ENCODE results near the gene LSG1.

Gene LSG1

DNA sequence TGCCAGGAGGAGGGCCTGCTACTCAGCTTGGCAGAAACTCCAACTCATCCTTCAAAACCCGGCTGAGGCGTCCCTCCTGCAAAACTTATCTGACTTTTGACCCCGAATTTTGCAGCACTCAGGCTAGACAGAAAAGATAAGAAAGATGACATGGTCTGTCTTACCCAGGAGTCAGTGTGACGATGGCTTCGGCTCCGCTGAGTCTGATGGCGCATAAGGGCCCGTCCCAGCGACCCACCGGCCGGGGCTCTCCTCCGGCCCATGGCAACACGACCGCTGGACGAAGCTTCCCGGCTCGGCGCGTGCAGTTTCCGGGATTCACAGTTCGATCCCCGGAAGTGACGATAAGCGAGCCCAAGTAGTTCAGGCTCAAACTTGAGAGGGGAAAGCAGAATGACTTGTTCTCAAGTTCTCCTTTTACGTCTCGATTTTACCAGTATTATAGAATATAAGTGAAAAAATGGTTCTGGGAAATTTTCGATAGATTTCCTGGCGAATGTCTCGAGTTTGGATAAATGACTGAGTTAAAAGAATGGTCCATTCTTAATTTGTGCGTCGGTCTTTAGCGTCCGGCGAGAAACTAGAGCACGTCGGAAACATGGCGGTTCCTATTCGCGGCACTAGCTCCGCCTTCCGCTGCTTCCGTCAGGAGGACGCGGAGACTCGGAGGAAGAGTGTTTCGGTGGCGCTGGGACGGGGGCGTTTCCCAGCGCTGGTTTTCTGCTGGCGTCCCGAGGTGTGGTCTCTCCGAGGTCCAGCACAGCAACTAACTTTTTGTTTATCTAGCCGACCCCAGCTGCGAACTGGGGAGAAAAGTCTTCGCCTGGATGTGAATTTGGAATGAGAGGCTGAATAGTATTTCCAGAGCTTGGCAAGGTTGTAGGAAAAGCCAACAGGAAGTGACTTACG is at the start of gene LSG1:
LSG1 (minus strand) TSS at position 292 of the 909 bp plus-strand sequence; CDS start at position 263, 29 bp downstream.
- peak; percentile 98 for DNase-seq

DNA sequence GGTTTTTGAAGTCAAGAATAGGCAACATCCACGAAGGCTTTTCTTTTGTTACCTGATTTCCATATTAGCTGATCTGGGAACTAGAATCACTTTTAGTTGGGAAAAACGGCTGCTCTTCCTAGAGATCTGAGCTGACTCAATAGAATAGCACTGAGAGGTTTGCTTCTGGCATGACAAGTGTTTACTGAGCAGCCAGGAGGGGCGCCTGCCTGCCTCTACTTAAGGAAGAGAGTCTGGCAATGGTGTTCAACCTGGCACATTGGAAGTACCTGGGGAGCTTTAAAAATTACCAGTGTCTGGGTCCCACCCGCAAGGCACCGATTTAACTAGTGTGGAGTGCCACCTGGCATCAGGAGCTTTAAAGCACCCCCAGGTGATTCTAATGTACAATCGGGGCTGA is 48.1 kb upstream of the LSG1 start:
- no peak for DNase-seq

DNA sequence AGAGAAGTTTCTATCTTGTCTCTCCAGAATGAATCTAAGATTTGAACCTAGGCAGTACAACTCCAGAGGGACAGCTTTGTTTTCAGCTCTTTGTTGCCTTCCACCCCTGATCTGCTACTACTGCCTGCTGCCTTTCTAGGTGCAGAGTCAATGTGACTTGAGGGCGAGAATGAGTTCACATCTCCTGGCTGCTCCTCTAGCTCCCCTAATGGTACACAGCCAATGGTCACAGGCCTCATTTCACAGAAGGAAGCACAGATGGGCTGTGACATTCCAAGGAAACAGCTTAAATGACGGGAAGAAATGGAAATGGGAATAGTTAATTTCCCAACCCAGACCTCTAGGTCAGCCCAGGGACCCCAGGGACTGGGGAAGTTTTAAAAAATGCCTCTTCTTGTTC is 46.1 kb upstream of the LSG1 start:
- DNase-seq: no peak

DNA sequence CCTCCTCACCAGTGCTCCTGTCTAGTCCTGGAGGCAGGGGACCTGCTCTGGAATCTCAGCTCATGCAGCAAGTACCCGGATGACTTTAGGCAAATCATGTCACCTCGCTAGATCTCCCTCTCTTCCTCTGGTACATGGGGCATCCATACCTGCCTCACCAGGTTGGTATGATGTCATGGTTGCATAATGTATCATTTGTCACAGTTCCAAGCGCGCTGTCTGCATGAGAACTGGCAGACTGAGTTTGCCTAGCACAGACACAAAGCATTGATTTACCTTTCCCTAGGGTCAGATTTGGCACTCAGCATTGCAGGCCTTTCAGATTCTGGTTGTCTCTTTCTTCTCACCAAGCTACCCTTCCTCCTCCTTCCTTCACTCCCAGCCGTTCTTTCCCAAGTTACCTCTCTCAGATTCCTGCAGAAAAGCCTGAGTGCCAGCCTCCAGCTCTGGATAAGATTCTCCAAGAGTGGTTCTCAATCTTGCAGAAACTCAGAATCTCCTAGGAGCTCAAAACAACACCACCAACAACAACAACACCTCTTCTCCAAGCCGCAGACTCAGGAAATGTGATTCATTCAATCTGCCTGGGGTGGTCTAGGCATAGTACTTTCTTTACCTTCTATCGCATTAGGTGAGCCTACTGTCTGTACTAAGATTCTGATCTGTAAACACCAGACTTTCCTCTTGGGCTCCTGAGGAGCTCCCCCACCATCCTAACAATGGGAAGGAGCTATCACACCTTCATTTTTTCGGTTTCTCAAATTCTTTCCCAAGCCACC is 43.2 kb upstream of the LSG1 start:
- DNase-seq: no peak

DNA sequence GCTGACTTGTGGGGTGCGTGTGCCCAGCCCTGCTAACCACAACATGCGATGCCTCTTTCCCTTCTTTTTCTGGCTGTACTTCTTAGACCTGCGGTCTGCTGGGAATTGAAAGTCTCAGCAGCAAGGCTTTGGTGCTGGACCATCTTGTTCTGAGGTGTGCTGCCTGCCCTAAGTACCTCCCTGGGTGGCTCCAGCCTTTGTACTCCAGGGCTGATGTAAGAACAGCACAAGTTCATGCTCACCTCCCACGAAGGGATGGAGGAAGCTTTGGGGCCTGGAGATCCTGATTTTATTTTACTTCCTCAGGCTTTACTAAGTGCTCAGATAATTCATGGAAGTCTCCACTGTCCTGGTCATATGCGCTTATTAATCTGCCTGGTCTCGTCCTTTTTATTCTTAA is 42.6 kb upstream of the LSG1 start:
- DNase-seq: no peak

- no peak for DNase-seq
Measured at GRCh38 chr3:194714137-194714455, 42.1 kb upstream of the LSG1 start.

GRCh38 chr3:194713299-194714136 is 41.5 kb upstream of the LSG1 start:
- no peak for DNase-seq

GRCh38 chr3:194711913-194712312 is 39.9 kb upstream of the LSG1 start:
- no peak for DNase-seq

GRCh38 chr3:194711286-194711685 is 39.3 kb upstream of the LSG1 start:
- no peak for DNase-seq

DNA sequence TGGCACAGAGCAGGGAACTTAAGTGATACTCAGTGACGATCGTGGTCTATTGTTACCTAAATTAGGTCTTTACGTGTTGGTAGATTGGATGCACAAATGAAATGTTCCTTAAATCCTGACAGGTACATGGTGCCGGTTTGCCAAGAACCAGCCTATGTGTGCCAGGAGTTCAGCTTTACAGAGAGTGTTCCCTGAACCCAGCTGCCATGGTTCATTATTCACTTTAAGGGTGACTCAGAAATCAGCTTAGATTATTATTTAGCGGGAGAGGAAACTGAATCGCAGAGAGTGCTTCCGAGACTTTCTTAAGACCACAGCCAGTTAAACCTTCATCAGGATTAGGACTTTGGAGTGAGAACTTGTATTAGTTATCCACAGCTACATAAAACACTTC is 35.2 kb upstream of the LSG1 start:
- DNase-seq: no peak

DNA sequence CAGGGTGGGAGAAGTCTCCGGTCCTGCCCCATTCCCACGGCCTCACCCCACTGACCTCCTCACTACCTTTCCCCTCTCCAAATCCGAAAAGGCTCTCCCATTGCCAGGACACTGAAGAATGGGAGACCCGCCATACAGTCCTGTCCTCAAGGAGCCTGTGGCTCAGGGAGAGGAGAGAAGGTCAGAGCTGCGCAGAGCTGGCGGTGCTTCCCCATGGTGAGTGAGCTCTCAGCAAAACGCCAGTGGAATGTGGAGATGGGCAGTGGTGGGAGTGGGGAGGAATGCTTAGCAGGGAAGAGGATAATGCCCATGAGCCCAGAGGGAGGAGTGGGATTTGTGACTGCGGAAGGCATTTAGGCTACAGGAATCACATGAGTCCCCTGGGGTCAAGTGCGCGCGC is 33.8 kb upstream of the LSG1 start:
- DNase-seq: no peak

DNA sequence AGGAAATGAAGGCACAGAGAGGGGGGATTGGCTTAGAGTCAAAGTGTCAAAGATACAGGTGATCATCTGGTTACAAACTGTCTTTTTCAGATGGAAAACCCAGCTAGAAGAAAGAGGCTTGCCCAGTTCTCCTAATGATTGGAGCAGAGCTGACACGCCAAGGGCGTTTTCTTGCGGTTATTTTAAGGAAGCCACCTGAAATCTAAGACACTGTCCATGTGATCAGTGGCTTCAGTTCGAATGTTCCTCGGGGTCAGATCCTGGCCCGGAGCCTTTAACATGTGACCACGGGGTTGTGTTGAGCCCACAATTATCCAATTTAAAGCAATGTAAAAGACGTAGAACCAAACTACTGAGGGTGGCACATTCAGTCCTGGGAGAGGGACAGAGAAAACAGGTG is 33.2 kb upstream of the LSG1 start:
- DNase-seq: no peak

DNA sequence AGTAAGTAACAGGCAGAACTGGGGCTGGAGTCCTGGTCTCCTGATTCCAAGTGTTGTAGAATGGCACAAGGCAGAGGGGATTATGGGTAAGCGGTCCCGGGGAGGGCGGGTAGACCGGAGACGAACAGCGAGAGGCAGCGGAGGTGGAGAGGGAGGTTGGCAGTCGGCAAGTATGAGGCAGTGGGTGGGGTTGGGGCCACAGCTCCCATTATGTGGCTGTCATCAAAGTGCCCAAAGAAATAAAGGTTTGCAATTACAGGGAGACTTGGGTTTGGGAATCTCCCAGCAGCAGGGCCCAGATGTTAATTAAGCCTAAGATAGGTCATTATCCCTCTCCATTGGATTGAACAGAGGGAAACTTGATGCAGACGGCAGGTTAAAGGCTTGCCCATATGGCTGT is 30.6 kb upstream of the LSG1 start:
- no peak for DNase-seq

DNA sequence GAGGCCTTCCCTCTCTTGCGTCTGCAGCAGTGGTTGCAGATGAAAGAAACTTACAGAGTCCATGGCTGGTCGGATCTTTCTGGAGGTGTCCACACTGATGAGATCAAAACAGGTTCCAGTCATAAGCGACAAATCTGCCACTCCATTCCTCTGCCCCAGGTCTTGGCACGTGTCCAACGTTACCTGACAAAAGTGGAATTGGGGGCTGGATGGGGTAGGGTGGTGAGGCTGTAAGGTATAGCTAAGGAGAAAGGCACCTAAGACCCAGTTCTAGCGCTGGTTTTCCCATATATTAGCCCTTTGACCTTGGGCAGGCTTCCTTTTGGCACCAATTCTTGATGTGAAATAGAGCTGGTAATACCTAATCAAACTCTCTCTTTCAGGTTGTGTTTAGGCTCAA is 24.7 kb upstream of the LSG1 start:
- no peak for DNase-seq

- DNase-seq: no peak
Measured at GRCh38 chr3:194691481-194692283, 19.7 kb upstream of the LSG1 start.

DNA sequence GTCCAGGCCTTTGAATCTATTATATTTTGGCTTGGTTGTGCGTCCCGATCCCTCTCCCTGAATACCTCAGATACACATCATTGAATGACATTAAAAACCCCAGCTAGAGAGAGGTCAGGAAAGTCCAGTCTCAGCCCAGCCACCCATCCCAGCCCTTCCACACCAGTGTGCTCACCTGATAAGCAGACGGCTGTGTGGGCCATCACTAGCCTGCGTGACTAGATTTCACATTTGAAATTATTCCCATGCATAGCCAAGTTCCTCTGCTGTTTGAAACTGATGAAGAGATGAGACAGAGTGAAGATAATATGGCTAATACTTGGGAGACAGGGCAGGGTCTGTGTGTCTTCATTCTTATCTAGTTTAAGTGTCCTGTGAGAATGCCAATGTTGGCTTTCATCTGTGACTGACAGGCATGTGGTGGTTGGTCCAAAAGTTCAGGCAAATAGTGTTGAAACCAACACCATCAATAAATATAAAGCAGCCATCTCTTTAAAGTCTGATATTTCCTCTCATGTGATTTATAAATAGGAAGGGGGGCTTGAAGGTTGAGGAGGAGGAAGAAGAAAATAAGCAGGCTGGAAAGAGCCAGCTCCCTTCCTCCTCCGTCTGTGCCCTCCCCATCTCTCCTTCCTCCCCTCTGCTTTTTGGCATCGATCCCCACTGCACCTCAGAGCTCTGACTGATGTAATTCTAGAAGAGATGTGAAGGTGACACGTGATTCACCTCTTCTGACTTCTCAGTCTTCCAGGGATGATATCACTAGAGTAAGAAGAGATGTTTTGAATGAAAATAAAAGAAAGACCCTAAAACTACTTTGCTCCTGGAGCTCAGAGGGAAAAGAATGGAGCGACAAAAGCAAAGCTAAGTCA is 18.7 kb upstream of the LSG1 start:
- no peak for DNase-seq

GRCh38 chr3:194689493-194689944 is 17.5 kb upstream of the LSG1 start:
- no peak for DNase-seq

GRCh38 chr3:194688946-194689345 is 17.0 kb upstream of the LSG1 start:
- no peak for DNase-seq

DNA sequence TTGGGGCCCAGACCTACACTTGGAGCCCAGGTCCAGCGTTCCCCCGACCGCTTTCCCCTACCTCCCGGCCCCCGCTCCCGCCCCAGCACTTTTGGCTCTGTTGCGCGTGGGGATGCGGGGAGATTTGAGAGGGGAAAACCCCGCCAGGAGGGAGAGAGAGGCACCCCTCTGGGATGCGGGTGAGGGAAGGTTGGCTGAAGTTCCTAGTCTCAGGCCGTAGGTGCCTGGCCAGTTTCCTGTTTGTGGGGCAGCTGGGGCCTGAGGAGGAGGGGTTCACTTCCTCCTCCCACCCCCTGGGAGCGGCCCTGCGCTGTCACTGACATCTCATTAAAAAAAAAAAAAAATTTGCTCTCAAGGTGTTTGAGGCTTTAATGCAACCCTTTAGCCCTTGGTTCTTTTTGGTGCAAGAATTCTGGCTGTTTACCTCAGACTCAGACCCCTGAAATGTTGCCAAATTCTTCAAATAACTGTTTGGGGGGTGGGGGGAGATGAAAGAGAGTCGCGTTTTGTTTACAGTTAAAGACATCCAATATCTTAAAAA is 16.3 kb upstream of the LSG1 start:
- DNase-seq: no peak

- no peak for DNase-seq
Measured at GRCh38 chr3:194687638-194688199, 15.7 kb upstream of the LSG1 start.

Measured in NCI-H146 (cell line).